Fibroblast of skin of left biceps (primary cell): ENCODE results near the gene TNFRSF18.

Source experiments
- DNase-seq, 2 experiments: peaks; one replicate each; pipeline ENCODE4 v3.0.0-alpha.2; 2013; ENCODE audit warnings: low read depth in 2 of 2

TNFRSF18 gene

DNA sequence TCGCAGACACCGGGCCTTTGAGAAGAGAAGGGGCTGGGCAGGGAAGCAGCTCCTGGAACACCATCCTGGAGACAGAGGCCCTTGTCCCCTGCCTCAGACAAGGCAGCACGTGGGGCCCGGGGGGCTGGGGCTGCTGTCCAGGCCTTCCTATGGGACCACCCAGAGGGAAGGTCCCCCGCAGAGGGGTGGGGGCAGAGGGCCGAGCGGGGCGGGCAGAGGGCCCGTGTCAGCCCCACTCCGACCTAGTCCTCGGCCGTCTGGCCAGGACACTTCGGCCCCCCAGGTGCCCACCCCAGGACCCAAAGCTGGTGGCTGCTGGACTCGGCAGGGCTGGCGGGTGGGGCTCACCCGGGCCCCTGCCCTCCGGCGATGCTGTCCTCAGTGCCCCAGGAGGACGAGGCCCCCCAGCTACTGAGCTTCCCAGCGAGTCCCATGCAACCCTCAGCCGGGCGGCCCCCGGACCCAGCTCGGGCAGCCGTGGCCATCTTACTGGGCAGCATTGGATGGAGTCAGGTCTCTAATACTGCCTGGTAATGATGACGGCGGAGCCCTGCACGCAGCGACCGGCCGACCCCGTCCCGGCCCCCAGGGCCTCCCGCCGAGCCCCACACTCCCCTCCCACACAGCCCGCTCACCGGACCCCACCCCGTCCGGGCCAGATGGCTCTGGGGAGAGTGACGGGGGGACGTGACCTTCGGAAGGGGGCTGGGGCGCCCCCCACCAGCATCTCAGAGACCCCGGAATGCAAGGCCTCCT lies 39.6 kb downstream of the TNFRSF18 start:
- DNase-seq: no peak

- no peak for DNase-seq
Measured at GRCh38 chr1:1165900-1166421, 40.4 kb downstream of the TNFRSF18 start.

DNA sequence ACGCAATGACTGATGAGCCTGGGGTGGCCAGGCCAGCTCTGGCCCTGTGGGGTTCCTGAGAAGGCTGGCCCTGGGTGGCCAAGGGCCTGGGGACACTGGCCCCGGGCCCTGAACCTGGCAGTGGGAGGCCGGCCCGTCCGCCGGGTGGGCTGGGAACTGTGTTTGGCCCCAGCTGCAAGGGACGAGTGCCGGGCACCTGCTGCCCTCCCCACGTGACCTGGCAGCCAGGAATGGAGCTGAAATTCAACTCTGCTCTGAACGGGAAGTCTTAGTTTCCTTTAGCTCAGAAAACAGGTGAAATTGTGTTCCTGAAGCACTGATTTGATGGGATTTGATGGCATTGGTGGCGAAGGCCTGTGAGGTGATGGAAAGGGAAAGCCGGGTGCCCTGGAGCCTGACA lies 40.9 kb downstream of the TNFRSF18 start:
- DNase-seq: no peak

DNA sequence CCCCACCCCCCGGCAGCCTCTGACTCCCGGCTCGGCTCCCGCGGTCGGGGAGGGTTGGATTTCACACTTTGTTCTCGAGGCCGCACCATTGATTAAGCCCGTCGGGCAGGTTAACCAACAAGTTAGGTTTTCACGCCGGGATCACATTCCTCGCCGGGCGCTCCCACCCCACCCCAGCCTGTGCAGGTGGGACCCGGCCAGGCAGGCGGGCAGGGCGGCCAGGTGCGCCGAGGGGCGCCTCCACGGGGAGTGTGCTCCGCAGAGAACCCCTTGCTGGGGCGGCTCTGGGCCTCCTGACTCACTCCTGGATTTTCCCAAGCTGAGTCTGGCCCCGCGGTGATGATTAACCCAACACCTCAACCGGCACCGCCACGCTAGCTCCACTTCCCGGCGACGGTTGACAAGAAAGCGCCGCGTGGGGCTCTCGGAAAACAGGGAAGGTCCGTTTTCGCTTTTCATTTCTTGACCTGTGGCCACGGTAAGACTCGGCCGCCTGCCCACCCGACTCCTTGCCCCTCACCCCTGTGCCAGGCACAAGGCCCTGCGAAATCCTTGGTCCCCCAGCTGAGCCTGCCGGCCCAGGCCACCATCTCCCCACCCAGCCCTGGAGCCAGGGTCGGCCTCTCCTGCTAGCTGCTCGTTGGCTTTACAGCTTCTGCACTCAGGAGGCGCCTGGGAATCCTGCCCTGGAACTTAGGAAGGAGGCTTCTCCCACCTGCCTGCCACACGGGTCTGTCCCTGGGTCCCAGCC lies 41.5 kb downstream of the TNFRSF18 start:
- no peak for DNase-seq

- DNase-seq: no peak
Measured at GRCh38 chr1:1164361-1164700, 42.1 kb downstream of the TNFRSF18 start.

DNA sequence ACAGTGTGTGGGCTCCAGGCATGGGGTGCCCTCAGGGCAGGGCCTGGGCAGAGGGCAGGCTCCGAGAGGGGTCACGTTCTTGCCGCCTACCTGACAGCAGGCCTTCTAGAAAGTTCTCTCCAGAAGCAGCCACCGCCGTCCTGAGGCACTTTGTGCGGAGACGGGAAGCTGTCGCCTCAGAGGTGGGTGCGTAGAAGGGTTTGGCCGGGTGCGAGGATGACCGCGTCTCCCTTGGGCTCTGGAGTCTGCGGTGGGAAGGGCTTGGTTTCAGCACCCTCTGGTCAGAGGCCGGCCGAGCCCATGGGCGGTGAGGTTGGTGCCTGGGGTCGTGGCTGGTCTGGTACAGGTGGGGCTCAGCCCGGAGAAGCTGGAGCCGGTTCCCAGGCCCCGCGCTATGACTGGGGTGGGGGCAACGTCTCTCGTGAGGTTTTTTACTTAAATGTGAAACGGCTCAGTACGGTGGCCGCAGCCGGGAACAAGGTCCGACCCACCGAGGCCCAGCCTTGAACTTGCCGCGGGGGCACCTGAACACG lies 42.8 kb downstream of the TNFRSF18 start:
- DNase-seq: no peak

- no peak for DNase-seq
Measured at GRCh38 chr1:1162597-1163537, 43.5 kb downstream of the TNFRSF18 start.

GRCh38 chr1:1161683-1162079 lies 44.7 kb downstream of the TNFRSF18 start:
- DNase-seq: no peak

GRCh38 chr1:1161078-1161682 lies 45.2 kb downstream of the TNFRSF18 start:
- no peak for DNase-seq

- no peak for DNase-seq
Measured at GRCh38 chr1:1160281-1160930, 46.0 kb downstream of the TNFRSF18 start.

- no peak for DNase-seq
Measured at GRCh38 chr1:1157914-1158710, 48.3 kb downstream of the TNFRSF18 start.

DNA sequence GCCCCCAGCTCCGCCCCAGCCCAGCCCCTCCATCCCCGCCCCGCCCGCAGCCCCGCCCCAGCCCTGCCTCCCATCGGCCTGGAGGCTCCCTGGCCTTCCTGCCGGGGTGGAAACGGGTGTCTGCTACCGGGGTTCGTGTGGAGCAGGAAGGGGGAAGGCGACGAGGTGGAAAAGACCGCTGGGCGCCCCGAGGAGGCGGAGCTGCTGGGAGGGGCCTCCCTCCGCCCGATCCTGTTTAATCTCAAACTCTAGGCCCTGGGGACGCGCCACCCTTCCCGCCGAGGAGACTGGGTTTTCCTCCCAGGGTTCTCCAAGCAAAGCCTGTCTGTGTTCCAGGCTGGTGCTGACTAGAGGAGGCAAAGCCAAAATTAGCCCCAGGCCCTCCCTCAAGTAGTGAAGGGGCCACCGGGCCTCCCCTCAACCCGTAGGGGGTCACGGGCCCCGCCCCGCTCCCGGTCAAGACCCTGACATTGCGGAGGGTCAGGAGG lies 48.9 kb downstream of the TNFRSF18 start:
- peak; percentile 60 to 66 for DNase-seq

- no peak for DNase-seq
Measured at GRCh38 chr1:1157033-1157365, 49.4 kb downstream of the TNFRSF18 start.

- no peak for DNase-seq
Measured at GRCh38 chr1:1156140-1157032, 50.0 kb downstream of the TNFRSF18 start.

DNA sequence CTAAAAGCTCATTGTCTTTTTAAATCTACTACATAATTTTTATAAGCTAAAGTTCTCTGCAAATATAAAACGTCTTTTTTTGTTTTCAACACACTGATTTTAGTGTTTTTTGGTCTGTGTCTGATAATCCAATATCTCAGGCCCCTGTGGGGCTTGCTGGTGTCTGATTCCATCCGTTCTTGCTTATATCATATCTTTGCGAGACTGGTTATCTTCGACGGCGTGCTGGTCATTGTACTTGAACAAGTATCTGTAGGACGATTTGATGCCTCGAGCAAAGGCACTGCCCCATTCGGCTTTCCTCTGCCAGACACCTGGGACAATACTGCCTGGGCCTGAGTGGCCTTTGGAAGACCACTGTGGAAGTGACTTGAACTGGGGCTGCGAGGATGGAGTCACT lies 51.1 kb downstream of the TNFRSF18 start:
- no peak for DNase-seq

DNA sequence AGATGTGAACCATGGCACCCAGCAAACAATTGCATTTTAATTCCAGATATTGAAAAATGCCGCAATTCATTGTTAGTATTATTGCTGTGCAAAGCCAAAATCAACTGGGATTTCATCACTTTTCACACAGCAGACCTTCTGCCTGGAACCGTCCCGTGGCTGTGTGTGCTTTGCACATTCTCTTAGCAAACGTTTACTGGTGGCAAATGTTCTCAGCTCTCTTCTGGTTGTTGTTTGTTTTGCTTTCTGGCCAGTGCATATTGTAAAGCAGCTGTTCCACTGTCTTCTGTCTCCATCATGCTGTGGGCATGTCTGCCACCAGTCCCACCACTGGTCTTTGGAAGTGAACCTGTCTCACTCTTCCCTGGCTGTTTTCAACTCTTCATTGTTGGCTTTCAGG lies 52.5 kb downstream of the TNFRSF18 start:
- DNase-seq: no peak
